Memory B cell (primary cell): Measurements from ENCODE around the gene UBALD1.

Source experiments
- ATAC-seq: fragments of 150-1000 bp; cut with Tn5 transposase; 2 replicates; pipeline ENCODE4 v1.10.0; 2021; ENCODE audit warnings: low read depth, mild to moderate bottlenecking, moderate library complexity
- DNase-seq, 2 donors: peaks; one replicate each; pipeline ENCODE4 v3.0.0; 2022; ENCODE audit warnings: low spot score in 2 of 2
- H3K27ac Mint-ChIP-seq: one replicate; pipeline ENCODE4 v1.8.0; 2022; ENCODE audit warnings: mild to moderate bottlenecking, moderate library complexity, mixed read lengths
- H3K27me3 Mint-ChIP-seq: one replicate; pipeline ENCODE4 v1.8.0; 2022; ENCODE audit warnings: mixed read lengths
- H3K36me3 Mint-ChIP-seq: one replicate; pipeline ENCODE4 v1.8.0; 2022; ENCODE audit warnings: mild to moderate bottlenecking, mixed read lengths
- H3K4me1 Mint-ChIP-seq: one replicate; pipeline ENCODE4 v1.8.0; 2022; ENCODE audit warnings: mixed read lengths
- H3K4me3 Mint-ChIP-seq: one replicate; pipeline ENCODE4 v1.8.0; 2022; ENCODE audit warnings: mild to moderate bottlenecking, moderate library complexity, mixed read lengths
- H3K9me3 Mint-ChIP-seq: one replicate; pipeline ENCODE4 v1.8.0; 2022; ENCODE audit warnings: mixed read lengths

Gene UBALD1

DNA sequence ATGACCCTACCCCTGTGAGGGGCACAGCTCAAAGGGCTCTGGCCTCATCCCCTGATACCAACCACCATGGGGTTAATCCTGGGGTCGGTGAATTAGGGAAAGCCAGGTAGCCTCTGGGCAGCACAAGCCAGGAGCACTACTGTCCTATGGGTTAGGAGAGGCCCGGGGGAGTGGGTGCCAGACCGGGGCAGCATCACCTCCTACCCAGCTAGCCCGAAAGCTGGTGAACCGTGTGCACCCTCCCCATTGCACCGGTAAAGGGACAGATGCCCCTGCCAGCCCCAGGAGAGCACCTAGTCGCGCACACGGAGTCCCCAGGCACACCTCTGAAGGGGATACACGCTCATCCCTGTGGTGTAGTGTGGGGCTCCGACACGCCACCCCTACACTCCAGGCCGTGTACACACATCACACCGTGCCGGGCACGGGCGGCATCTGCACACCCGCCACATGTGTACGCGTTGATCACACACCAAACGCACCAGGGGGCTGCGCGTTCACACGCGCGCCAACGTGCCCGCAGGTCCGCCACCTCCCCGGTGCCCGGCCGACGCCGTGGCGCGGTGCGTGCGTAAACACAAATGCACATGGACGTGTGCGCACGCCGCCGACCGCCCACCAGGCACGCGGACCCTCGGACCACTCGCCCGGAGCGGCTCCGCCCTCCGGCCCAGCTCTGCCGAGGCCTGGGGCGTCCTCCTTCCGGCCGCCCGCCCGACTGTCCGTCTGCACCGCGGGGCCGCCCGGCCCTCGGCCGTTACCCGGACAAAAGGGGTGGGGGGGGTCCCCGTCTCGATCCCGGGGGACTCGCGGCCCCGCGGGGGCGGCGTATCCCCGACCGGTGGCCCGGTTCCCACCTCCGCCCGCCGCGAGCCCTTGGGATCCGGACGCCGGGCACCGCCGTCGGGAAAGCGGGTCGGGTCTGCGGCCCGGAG is 785 bp downstream of the UBALD1 start:
- H3K4me1 Mint-ChIP-seq: peaks cover 12% of the 10 kb centered on the region
- peak overlapping the region; percentile 96 for H3K27ac Mint-ChIP-seq
- H3K27me3 Mint-ChIP-seq: no peaks in the 10 kb centered on the region
- DNase-seq (peak in 1 of 2 donors; percentile 26), ATAC-seq (no peak)
- peaks cover 3% of the 10 kb centered on the region for H3K36me3 Mint-ChIP-seq
- H3K4me3 Mint-ChIP-seq: peak overlapping the region; percentile 71
- H3K9me3 Mint-ChIP-seq: no peaks in the 10 kb centered on the region

DNA sequence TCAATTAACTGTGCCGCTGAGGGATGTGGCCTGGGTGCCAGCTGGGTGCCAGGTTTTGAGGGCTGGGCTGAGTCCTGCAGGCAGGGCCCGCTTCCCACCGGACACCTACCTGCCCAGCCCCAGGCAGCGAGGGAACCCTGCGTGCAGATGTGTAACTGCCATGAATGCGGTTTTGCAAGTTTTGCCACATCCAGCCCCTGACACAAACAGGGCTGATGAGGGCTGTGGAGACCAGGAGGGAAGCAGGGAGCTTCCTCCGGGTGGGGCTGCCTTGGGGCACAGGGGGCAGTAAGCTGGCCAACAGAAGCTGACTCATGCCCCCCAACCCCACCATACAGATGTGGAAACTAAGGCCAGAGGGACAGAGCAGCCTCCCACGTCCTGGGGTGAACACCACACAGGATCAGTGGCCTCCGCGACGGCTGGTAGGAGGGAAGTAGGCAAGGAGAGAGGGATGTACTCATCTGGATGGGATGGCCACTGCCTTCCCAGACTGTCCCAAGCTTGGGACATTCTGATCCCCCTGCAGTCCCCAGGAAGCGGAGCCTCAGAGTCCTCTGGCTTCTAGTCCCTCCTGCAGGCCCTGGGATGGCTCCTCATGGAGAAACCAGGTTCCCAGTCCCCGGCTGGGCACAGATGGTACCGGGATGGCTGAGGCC is 1.6 kb downstream of the UBALD1 start:
- Mint-ChIP-seq H3K27ac (no peak overlapping the region), H3K4me1 (peaks cover 12% of the 10 kb centered on the region), H3K27me3 (no peaks in the 10 kb centered on the region), H3K4me3 (peak overlapping the region; percentile 71), H3K36me3 (peaks cover 5% of the 10 kb centered on the region), H3K9me3 (no peaks in the 10 kb centered on the region)
- ATAC-seq (no peak), DNase-seq (no peak)

DNA sequence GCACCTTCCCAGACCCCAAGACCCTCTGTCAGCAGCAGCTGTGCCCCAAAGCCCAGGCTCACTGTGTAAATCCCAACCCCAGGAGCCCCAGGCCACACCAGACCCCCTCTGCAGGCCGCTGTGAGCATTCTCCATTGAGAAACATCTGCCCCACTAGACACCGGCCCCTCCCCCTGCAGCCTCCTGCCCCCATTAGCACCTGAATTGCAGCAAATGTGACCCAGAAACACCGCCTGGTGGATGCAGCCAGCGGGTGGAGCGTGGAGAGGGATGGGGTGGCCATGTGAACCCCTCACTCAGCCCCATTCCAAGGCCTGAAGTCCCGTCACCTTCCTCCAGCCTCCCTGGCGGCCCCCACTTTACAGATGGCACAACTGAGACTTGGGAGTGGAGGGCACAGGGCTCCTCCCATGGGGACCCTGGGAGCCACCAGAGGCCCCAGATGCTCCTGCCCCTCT is 2.2 kb downstream of the UBALD1 start:
- Mint-ChIP-seq H3K4me1 (peaks cover 12% of the 10 kb centered on the region), H3K9me3 (no peaks in the 10 kb centered on the region), H3K27ac (no peak overlapping the region), H3K36me3 (peaks cover 5% of the 10 kb centered on the region), H3K4me3 (no peak overlapping the region), H3K27me3 (no peaks in the 10 kb centered on the region)
- ATAC-seq (no peak), DNase-seq (no peak)

DNA sequence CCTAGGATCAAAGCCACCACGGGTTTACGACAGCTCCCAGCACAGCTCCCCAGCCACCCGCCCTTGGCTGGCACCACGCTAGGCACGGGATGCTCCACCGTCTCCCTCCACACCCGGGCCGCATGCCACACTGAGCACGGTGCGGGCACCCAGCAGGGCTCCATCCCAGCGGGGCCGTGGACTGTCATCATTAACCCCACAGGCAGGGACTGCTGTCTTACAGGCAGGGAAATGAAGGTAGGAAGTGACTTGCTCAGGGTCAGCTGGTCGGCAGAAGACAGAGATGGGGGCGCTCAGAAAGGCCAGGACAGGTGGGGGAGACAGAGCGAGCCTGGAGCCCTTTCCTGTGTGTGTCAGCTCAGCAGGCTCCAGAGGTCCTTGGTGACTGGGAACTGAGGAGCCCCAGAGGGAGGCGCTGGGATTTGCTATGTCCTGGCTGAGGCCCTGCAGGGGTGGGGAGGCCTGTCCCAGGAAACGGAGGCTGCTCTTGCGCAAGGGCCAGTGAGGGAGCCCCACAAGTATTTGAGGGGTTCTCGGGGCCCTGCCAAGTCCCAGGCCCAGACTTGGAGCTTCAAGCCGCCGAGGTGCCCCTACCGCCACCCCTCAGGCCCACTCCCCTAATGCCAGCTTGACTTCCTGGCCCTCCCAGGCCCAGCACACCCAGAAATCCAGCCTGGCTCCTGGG is 3.2 kb downstream of the UBALD1 start:
- Mint-ChIP-seq H3K27me3 (no peaks in the 10 kb centered on the region), H3K4me3 (peak overlapping the region; percentile 4), H3K4me1 (peaks cover 10% of the 10 kb centered on the region), H3K36me3 (peaks cover 5% of the 10 kb centered on the region), H3K9me3 (no peaks in the 10 kb centered on the region), H3K27ac (no peak overlapping the region)
- no peak for DNase-seq
- no peak for ATAC-seq

DNA sequence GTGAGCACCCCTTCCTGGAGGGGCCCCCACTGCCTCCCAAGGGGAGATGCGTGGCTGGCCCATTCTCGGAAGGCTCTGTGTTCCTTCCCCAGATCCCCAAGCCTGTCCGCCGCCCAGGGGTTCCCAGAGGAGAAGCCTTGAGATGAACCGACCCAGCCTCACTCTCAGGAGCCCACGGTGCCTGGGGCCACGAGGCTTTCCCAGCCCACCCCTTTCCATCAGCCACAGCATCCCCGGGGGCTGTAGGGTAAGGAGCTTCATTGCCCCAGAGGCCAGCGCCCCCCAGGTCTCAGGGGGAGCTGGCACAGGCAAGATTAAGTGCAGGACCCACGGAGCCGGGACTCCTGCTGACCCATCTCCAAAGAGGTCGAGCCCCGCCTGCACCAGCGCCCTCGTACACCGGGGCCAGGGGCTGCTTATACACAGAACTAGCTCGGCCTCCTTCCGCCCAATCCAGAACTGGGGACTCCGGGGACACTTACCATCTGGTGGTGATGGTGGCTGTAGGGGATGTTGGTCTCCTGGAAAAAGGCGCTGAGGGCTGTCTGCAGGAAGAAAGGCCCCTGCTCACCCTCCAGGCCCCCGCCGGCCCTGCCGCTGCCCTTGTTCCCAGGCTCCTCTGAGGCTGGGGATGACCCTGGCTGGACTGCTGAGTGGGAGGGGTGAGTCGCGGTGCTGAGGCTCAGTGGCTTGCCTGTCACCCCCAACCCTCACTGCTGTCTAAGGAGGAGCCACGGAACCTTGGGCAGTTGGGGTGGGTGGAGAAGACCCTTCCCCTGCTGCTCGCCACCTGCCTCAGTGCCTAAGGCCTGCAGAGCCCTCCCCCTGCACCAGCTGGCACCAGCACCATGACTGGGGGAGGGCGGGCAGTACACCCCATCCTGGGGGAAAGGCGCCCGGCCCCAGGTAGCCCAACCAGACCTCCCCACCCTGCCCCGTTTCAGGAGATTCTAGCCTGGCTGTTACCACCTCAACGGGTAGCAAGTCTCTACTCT is 4.4 kb downstream of the UBALD1 start:
- H3K27me3 Mint-ChIP-seq: no peaks in the 10 kb centered on the region
- no peak overlapping the region for H3K4me3 Mint-ChIP-seq
- no peaks in the 10 kb centered on the region for H3K9me3 Mint-ChIP-seq
- ATAC-seq: no peak
- peaks cover 4% of the 10 kb centered on the region for H3K4me1 Mint-ChIP-seq
- DNase-seq: no peak
- no peak overlapping the region for H3K27ac Mint-ChIP-seq
- H3K36me3 Mint-ChIP-seq: peaks cover 5% of the 10 kb centered on the region

DNA sequence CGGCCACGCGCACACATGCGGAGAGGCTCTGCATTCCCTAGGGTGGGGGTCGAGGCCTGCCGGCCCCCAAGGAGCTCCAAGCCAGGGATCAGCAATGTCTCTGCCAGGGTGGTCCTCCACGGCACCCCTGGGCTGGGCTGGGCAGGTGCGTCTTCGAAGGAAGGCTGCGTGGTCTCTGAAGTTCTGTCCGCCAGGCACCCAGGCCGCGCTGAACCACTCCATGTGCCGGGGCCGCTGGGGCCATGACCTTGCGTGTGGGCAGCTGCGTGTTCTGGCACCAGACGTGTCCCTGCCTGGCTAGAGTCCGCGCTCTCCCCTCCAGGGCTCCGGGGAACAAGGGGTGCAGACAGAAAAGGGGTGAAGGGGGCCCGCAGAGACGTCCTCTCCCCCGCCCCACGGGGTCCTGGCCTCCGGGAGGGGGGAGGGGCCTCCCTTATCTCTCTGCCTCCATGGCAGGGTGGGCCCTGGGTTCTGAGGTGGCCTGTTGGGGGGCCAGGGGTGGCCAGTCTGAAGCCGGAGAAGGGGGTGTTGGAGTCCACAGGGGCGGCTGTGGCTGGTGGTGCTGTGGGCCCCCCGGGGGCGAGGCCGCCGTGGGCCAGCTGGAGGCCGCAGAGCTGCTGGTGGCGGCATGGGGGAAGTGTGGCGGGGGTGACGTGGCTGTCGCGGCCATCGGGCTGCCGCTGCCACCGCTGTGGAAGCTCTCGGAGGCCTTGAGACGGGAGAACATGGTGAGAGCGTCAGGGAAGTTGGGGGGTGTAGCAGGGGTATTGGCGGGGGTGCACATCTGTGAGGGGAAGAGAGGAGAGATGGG is 5.3 kb downstream of the UBALD1 start:
- ATAC-seq: no peak

DNA sequence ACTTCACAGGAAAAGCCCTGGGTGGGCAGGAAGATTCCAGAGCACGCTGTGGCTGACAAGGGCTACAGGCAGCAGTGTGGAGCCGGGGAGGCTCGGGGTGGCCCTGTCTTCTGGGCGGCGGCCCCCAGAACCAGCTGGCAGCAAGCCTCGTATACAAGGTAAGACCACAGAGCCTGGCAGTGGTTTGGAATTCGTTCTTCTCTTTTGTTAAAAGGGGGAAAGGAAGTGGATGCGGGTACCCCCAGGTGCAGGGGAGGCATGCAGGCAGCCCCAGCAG is 6.0 kb downstream of the UBALD1 start:
- Mint-ChIP-seq H3K9me3 (no peaks in the 10 kb centered on the region), H3K36me3 (peaks cover 4% of the 10 kb centered on the region), H3K4me3 (no peak overlapping the region), H3K27ac (no peak overlapping the region), H3K4me1 (peaks cover 2% of the 10 kb centered on the region), H3K27me3 (no peaks in the 10 kb centered on the region)
- no peak for ATAC-seq
- no peak for DNase-seq

More for the DNA sequence above, 5.3 kb downstream of the UBALD1 start:
- H3K27ac Mint-ChIP-seq: no peak overlapping the region
- no peaks in the 10 kb centered on the region for H3K27me3 Mint-ChIP-seq
- H3K4me1 Mint-ChIP-seq: peaks cover 2% of the 10 kb centered on the region
- peaks cover 4% of the 10 kb centered on the region for H3K36me3 Mint-ChIP-seq
- no peak for DNase-seq
- H3K4me3 Mint-ChIP-seq: no peak overlapping the region
- H3K9me3 Mint-ChIP-seq: no peaks in the 10 kb centered on the region

DNA sequence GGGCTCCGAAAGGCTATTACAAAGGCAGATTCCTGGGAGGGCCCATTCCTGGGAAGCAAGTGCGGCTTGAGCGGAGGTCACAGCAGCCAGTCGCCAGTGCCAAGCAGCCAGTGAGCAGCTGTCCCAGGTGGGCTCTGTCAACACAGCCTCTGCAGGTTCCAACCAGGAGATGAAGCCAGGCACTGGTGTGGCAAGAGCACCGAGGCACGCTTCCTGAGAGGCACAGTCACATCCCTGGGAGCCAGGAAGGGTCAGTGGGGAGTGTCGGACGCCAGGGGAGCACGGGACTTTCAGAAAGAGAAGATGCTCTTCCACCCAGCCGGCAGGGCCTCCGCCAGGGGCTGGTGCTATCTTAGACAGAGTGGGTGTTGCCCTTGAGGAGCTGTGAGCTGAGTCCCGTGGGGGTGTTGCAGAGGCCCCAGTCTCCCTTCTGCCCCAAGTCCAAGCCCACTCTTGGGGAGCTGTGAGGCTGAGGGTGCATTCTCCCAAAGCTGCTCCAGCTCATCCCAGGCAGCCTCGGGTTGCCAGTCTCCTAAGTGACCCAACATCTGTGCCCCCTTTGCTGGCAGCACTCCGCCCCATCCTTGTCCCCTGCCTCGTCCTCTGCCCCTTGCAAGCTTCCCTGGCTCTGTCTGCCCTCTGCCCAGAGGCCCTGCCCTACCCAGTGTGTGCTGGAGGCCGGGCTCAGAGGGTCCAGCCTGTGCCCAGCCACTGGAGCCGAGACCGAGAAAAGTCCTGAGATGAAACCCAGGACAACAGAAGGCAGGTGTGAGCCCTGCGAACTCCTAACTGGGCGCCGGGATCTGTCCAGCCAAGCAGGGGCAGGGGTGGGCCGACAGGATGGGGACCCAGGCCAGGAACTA is 6.6 kb downstream of the UBALD1 start:
- DNase-seq (no peak), ATAC-seq (no peak)
- Mint-ChIP-seq H3K9me3 (no peaks in the 10 kb centered on the region), H3K36me3 (peaks cover 4% of the 10 kb centered on the region), H3K4me1 (peaks cover 2% of the 10 kb centered on the region), H3K4me3 (no peak overlapping the region), H3K27me3 (no peaks in the 10 kb centered on the region), H3K27ac (no peak overlapping the region)

DNA sequence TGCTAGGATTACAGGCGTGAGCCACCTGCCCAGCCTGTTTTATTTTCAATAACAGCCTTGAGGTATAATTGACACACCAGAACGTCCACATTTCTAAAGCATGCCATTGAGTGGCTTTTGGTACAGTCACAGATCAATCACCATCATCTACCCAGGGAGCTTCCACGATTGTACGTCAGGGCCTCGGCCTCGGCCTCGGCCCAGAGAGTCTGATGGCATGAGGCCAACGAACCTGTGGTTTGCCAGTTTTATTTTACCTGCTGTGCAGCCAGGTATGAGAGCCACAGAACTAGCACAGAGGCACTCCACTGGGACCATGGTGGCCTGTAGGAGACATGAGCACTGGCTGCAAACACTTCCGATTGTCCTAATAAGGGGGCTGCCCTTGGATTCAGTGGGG is 8.3 kb downstream of the UBALD1 start:
- DNase-seq: no peak
- no peak overlapping the region for H3K27ac Mint-ChIP-seq
- H3K4me1 Mint-ChIP-seq: peaks cover 4% of the 10 kb centered on the region
- H3K9me3 Mint-ChIP-seq: no peaks in the 10 kb centered on the region
- ATAC-seq: no peak
- peaks cover 4% of the 10 kb centered on the region for H3K36me3 Mint-ChIP-seq
- no peak overlapping the region for H3K4me3 Mint-ChIP-seq
- peaks cover 4% of the 10 kb centered on the region for H3K27me3 Mint-ChIP-seq

DNA sequence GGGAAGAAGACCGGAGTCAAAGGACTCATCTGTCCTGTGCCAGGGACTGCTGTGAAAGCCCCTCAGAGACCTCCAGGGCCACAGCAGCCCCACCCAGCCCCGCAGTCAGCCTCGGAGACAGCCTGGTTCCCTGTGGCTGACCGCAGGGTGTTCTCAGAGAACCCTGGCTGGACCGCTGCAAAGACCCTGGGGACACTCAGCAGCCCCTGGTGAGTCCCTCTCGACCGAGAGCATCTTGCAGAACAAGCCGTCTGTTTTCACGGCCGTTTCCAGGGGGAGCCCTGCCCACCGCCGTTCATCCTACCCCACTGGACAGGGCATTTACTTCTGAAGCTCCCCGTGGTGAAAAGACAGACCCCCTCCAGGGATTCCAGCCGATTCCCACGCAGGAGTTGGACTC is 10.3 kb downstream of the UBALD1 start:
- Mint-ChIP-seq H3K4me3 (no peak overlapping the region), H3K27me3 (peaks cover 4% of the 10 kb centered on the region), H3K4me1 (peaks cover 3% of the 10 kb centered on the region), H3K27ac (no peak overlapping the region), H3K36me3 (peaks cover 2% of the 10 kb centered on the region), H3K9me3 (no peaks in the 10 kb centered on the region)
- no peak for ATAC-seq
- DNase-seq: no peak

DNA sequence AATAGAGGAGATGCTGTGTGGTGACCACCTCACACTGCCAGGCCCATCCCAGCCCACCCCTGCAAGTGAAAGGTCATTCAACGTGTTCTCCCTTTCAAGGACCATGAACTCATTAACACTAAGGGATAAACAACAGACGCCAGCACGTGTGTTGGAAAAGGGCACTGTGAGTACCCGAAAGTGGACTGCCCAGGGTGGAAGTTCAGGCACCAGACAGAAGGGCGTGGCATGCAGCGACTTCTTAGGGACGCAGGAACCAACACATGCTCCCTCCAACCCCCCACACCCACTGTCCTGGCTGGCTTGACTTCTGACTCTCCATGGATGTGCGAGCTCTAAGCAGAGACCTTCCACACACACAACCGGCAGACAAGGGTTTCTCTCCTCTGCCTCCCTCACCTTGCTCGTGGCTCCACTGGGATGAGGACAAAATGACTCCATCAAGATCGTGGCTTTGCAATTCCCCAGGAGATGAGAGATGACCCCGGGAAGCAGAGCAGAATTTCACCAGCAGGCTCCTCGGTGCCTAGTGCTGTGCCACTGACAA is 11.0 kb downstream of the UBALD1 start:
- Mint-ChIP-seq H3K9me3 (no peaks in the 10 kb centered on the region), H3K27ac (no peak overlapping the region), H3K27me3 (peaks cover 4% of the 10 kb centered on the region), H3K36me3 (peaks cover 1% of the 10 kb centered on the region), H3K4me1 (peaks cover 3% of the 10 kb centered on the region), H3K4me3 (no peak overlapping the region)
- no peak for DNase-seq
- no peak for ATAC-seq

DNA sequence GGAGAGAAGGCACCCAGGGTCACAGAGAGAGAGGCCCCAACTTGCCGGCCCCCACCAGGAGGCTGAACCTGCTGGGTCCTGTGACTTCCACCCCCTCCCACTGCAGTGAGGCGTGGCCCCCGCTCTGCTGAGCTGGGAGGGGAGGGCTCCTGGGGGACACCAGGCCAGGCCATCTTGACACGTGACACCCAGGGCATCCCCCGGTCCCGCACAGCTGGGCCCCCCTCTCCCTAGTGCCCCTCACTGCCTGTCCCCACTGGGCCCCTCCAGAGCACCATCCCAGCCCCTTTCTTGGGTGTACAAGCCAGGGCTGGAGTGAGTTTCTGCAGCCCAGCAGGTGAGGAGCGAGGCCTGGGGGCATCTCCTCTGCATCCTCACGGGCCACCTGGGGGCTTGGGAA is 12.4 kb downstream of the UBALD1 start:
- Mint-ChIP-seq H3K4me1 (peaks cover 3% of the 10 kb centered on the region), H3K4me3 (no peak overlapping the region), H3K27me3 (peaks cover 4% of the 10 kb centered on the region), H3K9me3 (no peaks in the 10 kb centered on the region), H3K36me3 (no peaks in the 10 kb centered on the region), H3K27ac (no peak overlapping the region)
- DNase-seq (no peak), ATAC-seq (no peak)
